Globus pallidus (tissue), 1 donor: Measurements from ENCODE around the gene CLSTN2.
A peak's percentile ranks its signal among the peaks of the same experiment; 100 is the strongest.

ENCODE experiments used
- DNase-seq: peaks from one replicate; pipeline ENCODE4 v3.0.0-alpha.2; 2015; ENCODE audit warnings: low spot score

Gene CLSTN2

DNA sequence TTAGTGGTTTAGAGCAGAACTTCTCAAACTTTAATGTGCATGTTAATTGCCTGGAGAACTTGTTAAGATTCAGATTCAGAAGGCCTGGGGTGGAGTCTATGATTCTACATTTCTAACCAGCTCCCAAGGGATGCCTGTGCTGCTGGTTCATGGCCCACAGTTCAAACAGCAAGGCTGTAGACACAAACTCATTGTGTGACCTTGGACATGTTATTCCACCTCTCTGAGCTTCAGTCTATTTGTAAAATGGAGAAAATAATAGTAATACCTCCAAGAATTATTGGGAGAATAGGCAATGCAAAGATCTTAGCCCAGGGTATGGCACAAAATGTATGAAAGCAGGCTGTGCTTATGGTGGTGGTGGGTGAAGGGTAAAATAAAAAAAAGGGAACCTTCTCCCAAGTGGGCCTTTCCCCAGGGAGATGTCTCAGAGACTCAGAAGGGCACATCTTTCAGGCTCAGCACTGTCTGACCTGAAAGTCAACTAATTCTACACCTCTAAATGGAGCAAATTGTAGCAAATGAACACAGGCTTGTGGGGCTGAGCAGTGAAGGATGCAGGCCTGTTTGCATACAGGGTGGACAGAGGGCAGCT is 566.9 kb downstream of the CLSTN2 start:
- no peak for DNase-seq

DNA sequence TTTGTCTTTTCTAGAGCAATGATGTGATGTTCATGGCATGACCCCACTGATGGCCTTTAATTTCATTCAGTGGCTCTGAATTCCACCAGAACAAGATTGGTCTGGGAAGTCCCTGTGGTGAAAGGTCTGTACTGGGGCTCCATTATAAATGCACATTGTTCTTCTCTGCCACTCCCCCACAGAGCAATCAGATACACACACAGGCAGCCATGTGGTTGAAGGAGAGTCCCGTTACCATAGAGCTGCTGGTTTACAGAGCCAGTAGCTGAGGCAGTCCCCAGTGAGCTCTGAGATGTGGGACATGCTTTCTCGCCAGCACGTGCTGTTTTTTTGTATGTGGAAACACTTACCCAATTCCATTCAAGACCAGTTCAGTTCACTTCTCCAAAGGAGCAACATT is 570.2 kb downstream of the CLSTN2 start:
- peak; percentile 29 for DNase-seq

DNA sequence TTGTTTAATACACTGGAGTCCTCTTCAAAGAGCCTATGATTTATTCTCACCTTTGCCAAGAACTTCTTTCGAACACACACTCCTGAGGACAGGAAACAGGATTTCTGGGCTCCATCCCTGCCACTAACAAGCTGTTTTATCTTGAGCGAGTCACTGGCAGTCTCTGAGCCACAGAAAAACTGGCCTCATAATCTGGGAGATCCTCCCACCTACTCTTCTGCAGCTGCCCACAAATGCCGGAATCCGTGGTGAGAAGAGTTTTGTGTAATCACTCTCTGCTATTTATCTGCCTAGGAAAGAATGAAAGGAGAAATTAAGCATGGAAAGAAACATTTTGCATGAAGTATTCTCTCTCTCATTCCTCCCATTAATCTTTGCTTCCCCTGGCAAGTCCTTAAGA is 570.9 kb downstream of the CLSTN2 start:
- no peak for DNase-seq

DNA sequence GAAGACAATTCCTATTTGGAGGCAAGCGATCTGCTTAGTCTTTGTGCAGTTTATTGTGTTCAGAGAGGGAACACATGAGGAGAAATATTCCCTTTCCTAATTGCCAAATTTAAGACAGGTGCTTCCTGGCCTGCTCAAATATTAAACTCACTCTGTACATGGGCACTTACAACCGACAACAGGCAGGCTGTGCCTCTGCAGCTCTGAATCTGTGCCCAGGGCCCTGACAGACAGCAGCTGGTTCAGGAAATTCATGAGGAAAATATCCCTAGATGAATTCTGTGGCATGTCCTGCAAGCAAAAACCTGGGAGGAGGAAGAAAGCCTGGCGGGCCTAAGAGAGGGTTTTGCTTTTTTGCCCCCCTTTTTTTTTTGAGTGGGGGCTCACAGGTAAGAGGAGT is 573.6 kb downstream of the CLSTN2 start:
- DNase-seq: no peak

DNA sequence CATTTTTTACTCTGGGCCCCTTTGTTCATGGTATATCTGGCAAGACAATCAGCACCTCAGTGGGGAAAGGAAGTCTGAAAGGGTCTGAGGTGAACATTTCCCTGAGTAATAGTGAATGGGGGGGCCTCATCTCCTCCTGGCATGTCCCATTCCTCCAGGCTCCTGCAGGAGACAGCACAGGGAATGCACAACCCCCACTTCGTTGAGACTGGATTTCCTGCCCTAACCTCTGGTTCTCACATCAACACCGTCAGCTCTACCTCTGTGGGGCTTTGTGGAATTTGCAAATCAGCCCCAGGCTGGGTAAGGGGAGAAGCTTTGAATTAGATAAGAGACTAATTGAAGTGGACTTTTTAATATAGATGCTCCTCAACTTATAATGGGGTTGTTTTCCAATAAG is 574.5 kb downstream of the CLSTN2 start:
- DNase-seq: no peak

DNA sequence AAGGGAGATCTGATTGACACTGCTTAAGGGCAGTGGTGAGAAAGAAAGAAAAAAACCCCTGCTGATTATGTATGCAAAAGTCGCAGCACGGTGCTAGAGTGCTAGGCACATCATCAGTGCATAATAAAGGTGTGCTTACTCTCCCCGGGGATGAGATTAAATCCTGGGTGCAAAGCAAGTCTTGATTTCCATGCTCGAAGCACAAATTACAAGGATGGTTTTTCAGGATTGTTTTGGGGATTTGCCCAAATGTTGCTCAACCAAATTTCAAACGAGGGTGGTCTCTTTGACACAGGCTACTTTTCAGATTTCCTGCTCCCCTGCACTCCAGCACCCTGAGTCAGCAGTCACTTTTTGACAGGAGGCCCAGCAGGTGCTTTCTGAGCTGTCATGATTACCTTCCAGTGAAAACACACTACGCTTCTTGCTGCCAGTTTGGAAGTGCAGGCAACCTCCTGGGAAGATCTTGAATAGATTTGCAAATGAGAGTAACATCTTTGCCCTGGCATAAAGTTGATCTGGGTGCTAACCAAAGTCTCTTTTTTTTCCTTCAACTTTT is 575.4 kb downstream of the CLSTN2 start:
- DNase-seq: no peak

DNA sequence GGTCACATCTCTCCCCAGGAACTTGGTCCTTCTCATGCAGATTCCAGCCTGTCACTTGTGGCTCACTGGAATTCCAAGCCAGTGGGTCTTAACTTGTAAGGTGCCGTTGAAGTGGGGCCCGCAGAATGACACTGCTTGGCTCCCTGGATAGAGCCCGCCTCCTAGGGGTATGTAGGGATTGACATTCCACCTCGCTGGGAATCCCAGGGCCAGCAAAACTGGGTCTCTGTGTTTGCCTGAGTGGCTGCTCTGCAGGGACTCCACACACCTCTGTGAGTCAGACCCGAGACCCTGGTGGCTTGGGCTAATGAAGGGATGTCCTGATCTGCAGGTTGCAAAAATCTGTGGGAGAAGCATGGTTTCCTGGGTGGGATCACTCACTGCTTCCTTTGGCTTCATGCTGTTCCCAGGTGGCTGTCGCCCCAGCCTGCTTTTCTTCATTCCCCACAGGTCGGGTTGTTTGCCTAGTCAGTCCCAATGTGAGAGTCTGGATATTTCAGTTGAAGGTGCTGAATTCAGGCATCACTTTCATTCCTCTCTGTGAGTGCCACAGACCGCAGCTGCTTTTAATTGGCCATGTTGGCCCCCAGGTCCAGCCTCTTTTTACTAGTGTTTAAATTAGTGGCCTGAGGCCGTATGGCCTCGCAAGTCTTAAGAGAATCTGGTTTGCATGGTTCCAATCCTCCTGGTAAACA is 586.9 kb downstream of the CLSTN2 start:
- DNase-seq: no peak

DNA sequence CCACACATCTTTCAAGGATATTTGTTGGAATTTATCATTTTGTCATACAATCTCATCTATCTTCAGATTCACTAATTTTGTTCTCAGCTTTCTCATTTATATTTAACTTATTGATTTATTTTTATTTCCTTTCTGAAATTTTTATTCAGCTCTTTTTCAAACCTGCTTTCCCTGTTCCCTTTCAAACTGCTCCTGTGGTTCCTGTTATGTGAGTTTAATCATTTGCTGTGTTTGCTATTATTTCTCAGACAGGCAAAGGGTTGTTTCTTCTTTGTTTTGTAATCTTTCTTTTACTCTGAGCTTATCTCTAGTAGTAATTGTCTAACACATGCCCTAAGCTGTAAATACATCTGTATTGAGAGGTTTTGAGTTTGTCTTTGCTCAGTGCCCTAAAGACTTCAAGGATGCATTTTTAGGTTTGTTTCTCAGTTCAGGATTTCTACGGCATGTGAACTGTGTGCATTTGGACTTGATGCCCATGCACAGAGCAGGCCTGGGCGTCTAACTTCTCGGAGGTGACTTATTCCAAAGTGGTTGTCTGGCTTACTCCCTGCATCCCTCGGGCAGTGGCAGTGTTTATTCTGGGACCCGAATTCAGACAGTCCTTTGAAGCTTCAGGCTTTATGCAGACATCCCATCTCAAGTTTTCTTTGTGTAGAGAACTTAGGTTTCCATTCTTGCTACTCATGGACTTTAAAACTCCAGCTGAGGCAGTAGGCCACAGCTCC is 587.8 kb downstream of the CLSTN2 start:
- no peak for DNase-seq

DNA sequence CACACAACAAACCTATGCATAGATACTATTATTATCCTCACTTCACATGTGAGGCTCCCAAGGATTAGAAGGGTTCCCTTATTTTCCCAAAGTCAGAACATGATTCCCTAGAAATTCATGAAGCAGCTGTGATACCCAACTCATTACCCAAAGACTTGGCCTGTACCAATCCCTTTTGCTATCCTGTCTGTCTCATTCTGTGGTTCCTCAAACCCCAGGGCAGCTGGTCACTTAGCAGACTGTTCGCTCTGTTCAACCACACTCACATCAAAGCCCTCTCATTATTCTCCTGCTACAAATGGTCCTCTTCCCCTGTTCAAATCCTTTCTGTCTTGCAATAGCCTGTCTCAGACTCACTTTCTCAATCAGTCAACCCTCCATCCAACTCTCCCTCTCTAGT is 588.6 kb downstream of the CLSTN2 start:
- DNase-seq: no peak

DNA sequence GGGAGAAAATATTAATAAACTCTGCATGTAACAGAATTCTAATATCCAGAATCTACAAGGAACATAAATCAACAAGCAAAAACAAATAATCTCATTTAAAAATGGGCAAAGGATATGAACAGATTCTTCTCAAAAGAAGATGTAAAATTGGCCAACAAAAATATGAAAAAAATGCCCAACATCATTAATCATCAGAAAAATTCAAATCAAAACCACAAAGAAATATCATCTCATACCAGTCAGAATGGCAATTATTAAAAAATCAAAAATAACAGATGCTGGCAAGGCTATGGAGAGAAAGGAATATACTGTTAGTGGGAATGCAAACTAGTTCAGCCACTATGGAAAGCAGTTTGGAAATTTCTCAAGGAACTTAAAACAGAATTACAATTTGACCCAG is 592.2 kb downstream of the CLSTN2 start:
- DNase-seq: no peak

DNA sequence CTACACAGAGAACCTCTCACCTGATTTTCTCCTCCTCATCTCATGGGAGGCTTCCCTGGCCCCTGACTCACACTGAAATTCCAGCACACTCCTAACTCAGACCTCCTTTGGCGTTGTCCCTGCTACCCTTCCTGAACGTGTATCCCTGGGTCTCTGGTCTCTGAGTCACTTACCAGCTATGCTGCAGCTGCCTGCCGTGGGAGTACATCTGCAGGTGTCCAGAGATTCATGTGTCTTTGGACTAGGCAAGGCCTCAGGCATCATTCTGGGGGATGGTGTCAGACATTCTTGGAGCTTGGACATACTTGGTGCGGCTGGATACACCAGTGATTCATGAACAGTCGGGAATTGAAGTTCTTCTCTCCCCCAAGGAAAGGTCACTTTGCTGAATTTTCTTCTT is 594.1 kb downstream of the CLSTN2 start:
- no peak for DNase-seq

DNA sequence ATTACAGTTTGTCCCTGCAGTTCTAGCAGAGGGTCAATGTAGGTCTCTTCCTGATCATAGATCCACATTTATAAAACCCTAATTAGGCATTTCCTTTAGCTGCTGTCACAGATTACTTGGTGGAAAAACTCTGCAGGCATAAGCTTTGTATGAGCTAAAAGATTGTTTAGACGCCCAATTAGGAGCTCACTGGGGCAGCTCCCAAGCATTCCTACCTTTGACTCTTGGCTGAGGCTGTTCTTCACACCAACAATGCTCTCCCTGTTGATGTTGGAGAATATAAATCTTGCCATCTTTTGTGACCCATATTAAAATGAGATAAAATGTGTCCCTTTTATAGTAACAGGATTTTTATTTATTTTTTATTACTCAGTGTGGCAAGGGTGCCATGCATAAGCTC is 594.6 kb downstream of the CLSTN2 start:
- DNase-seq: no peak

DNA sequence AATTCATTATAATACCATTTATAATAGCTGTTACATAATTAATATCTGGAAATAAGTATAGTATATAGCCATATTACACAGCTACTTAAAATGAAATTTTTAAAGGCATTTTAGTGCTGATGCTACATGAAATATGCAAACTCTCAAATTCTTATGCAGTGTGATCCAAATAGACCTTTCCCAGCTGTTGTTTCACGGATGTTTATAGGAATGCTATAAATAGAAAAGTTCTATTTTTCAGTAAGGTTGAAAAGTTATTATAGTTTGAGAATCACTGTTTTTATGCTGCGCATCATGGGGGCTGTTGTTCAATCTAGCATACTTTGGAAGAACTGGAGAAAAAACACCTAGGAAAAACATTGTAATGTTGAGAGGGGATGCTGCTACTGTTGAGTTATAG is 595.1 kb downstream of the CLSTN2 start:
- DNase-seq: no peak

DNA sequence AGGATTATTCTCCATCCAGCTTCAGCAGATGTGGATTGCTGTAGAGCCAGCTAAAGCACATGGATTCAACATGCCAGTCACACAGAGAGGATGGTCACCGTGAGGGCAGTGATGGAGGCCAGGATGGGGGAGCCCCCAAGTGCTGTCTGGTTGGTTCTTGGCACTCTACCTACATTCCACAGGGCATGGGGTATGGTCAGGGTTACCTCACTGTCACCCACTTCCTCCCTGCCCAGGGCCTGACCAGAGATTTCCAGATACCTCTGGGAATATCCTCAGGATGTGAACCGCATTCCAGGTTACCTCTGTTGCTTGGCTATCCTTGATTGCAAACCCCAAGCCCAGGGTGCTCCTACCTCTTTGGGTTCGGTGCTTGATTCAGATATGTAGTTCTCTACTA is 595.6 kb downstream of the CLSTN2 start:
- DNase-seq: no peak

DNA sequence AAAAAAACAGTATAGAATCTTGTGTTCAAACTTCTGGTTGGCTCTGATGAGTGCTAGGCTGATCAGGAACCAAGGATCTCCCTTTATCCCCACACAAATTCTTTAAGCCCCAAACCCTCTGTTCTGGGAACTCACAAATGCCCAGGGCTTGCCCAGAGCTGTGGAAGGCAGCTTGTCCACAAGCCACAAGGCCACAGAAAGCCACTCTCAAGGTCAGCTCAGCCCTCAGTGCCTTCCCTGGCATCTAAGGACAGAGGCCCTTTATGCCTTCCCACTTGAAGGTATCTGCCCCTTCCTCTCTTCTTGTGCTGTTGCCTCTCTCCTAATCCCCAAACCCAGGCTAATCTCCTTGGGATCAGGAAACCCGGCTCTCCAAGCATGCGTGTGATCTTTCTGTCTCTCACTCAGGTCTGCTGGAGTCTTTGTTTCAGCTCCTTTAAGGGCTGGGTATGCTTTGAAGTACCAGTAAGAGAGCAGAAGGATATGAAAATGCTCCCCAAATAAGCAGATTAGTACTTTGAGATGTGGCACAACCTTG is 597.9 kb downstream of the CLSTN2 start:
- no peak for DNase-seq

DNA sequence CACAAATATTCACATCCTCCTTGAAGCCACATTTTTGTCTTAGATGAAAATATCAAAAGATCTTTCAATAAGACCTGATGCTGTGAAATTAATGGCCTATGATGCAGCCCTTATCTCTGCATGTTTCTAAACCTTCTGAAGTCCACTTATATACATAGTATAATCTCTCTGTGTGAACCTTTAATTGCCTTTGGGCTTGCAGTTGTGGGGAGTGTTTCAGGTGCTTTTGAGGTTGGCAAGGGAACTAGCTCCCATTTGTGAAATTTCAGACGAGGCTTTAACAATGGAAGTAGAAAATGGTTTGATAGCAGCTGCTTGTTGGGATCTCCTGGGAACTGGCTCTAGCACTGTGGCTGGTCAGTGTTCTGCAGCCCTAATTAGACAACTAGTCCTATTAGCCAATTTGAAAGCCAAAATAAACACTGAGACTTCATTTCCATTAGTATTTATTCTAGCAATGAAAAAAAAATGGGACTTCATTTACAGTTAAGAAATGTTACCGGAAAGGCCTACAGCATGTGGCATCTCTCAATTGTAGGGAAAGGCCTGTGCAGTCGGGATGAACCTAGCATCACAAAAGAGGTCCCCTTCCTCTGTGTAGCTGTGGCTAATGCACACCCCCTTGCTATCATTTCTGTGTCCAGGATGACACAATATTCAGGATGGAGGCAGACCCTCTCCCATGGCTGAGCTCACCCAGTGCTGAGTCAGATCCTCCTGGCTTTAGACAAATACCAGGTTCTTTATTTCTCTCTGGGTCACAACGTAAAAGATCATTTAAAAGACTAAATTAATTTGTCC is 602.1 kb downstream of the CLSTN2 start:
- no peak for DNase-seq

DNA sequence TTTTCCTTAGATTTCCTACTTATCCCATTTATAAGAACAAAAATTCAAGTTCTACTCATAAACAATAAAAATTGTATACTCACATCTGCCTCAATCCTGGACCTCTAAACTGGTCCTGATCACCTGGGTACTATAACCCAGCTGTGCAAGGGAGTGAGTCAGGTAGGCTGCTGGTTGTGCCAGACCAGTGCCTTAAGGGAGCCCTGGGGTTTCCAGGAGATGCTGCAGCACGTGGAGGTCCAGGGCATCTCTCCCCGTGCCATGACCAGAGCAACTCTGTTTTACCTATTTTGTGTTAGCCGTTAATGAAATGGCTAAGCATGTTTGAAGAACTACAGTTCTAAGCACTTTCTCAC is 602.7 kb downstream of the CLSTN2 start:
- no peak for DNase-seq

DNA sequence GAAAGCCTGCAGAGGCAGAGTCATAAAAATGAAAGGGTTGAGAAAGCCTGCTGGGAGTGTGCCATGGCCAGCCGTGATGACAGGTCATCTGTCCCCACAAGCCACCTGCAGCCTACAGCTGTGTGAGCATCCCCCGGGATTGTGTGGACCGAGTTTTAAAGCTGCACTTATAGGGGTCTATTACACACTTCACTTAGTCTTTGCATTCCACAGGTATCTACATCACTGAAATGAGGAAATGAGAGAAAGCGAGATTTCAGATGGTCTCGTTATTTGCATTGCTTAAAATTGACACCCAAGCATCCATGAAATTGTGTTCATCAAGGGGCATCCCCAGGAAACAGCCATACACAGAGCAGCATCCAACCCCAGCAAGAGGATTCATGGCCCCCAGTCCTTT is 605.3 kb downstream of the CLSTN2 start:
- no peak for DNase-seq

DNA sequence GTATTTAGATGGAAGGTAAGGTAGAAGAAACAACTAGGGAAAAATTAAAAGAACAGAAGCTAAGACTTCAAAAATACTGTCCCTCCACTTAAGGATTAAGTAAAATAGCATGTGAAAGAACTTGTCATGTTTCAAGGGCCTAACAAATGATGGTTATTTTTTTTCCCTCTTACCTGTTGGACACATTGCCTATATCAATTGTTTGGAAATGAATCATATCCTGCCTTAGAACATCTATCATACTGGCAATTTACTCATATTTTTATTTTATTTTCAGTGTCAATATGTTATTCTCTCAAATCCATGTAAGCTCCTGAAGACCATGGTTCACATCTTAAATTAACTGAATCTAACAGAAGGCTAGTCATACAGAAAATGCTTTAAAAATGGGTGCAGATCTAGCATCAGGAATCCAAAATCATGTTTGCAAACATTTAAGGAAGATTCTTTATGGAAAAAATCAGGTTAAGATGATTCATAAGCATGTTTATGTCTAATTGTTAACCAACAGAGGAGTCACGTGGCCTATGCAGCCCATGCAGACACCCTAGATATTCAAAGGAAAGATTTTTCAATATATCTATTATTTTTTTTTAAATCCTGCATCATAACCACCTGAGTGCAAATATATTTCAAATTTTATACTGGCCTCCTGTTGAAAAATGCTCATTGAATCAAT is 607.1 kb downstream of the CLSTN2 start:
- no peak for DNase-seq

DNA sequence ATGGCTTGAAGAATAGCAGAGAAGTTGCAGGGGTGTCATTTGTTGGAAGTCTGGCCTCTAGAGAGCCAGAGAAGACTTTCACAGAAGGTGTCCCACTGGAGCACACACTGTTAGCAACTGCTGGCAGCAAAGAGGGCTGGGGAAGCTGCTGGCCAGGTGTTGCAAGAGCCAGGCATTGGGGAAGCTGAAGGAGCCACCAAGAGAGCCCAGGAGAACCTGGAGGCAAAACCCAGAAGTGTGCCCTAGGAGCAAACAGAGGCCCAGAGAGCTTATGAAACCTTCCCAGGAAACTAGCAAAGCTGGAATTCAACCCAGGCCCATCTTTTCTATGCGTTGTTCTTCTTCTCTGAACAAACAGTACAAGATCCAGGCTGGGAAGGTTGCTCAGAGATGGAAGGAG is 610.2 kb downstream of the CLSTN2 start:
- DNase-seq: no peak

DNA sequence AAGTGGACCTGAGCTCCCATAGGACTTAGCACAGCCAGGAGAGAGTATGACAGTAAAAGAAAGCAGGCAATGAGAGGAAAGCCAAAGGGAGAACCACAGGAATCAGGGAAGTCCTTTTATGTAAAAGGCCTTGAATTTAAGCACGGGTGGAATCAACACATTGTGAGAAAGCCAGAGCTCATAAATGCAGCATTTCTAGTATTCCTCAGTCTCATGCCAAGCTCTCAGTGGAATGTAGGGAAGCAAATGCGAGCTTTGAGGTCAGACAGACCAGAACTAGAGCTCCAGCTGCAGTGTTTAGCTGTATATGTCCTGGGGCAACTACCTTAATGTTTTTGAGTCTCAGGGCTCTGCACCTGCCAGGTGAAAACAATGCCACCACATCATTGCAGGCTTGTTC is 610.8 kb downstream of the CLSTN2 start:
- DNase-seq: no peak

DNA sequence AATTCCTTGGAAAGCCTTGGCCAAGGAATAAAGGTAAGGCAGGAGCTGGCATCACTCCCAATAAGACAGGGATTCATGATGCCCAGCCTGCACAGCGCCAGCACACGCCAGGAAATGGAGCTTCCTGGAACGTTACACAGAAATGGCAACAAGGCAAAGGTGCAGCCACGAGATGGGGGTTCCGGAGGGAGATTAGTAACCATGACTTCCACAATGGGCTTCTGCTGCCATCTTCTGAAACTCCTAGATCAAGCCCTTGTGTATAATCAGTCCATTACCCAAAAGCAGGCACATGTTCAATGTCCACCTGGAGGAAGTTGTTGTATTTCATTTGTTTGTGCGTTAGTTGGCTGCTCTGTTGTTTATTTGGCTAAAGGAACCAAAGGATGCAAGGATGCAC is 611.7 kb downstream of the CLSTN2 start:
- no peak for DNase-seq
